ENCODE data around the gene KRTAP12-4. TPM values are rescaled to one million over a fixed set of nuclear protein-coding genes. Genes with fewer than 3 reads are reported as not detected.

Gene KRTAP12-4
- total RNA-seq, 1 donor from 2014 or later: not detected

DNA sequence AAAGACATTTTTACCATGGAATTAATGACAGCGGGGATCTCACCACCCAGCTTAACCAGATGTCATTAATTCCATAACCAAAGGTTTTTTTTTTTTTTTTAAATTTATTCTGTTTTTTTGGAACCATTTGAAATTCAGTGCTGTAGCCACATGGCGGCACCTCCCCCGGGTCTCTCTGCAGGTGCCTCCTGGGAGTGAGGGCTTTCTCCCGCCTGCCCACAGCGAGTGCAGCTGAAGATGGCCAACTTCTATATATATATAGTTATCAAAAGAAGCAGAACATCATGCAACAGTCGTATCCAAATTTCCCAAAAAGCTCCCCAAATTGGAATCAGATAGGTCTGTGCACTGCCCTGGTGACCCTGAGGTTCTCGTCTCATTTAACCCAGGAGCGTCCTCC is 39.0 kb downstream of the KRTAP12-4 start:
- Mint-ChIP-seq H3K4me1 (no peaks in the 10 kb centered on the region), H3K4me3 (no peak overlapping the region), H3K27me3 (ENCODE audit: low read depth) (peaks cover 5% of the 10 kb centered on the region), H3K36me3 (ENCODE audit: low read depth) (peaks cover 12% of the 10 kb centered on the region), H3K9me3 (peaks cover 8% of the 10 kb centered on the region), H3K27ac (ENCODE audit: unreplicated experiment) (no peak overlapping the region)
- no peak for DNase-seq (ENCODE audit: low read depth, low spot score)
- TF ChIP-seq, protein P1, sequence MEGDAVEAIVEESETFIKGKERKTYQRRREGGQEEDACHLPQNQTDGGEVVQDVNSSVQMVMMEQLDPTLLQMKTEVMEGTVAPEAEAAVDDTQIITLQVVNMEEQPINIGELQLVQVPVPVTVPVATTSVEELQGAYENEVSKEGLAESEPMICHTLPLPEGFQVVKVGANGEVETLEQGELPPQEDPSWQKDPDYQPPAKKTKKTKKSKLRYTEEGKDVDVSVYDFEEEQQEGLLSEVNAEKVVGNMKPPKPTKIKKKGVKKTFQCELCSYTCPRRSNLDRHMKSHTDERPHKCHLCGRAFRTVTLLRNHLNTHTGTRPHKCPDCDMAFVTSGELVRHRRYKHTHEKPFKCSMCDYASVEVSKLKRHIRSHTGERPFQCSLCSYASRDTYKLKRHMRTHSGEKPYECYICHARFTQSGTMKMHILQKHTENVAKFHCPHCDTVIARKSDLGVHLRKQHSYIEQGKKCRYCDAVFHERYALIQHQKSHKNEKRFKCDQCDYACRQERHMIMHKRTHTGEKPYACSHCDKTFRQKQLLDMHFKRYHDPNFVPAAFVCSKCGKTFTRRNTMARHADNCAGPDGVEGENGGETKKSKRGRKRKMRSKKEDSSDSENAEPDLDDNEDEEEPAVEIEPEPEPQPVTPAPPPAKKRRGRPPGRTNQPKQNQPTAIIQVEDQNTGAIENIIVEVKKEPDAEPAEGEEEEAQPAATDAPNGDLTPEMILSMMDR (conservative IDR thresholded peaks at IDR 0.05): no peak

DNA sequence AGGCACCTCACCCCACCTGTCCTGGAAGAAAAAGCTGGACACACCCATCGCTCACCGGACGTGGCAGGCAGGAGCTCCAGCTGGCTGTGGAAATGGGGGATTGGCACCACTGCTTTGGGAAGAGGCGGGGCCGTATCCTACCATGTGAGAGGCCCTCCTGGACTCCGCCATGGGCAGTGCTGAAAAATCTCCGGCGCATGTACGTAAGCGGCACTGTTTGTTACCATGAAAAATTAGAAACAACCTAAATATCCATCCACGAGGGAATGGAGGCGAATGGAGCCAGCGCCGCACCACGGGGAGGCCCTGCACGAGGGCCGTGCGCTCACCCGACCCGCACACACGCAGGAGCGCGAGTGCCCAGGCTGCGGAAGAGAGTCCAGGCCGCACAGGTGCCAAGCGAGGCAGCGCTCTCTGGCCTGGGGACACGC is 39.5 kb downstream of the KRTAP12-4 start:
- no peaks in the 10 kb centered on the region for H3K4me1 Mint-ChIP-seq
- H3K27me3 Mint-ChIP-seq (ENCODE audit: low read depth): peaks cover 4% of the 10 kb centered on the region
- DNase-seq (ENCODE audit: low read depth, low spot score): no peak
- peaks cover 10% of the 10 kb centered on the region for H3K36me3 Mint-ChIP-seq (ENCODE audit: low read depth)
- TF ChIP-seq, protein P1 (conservative IDR thresholded peaks at IDR 0.05): no peak
- no peak overlapping the region for H3K4me3 Mint-ChIP-seq
- peaks cover 6% of the 10 kb centered on the region for H3K9me3 Mint-ChIP-seq
- H3K27ac Mint-ChIP-seq (ENCODE audit: unreplicated experiment): no peak overlapping the region

DNA sequence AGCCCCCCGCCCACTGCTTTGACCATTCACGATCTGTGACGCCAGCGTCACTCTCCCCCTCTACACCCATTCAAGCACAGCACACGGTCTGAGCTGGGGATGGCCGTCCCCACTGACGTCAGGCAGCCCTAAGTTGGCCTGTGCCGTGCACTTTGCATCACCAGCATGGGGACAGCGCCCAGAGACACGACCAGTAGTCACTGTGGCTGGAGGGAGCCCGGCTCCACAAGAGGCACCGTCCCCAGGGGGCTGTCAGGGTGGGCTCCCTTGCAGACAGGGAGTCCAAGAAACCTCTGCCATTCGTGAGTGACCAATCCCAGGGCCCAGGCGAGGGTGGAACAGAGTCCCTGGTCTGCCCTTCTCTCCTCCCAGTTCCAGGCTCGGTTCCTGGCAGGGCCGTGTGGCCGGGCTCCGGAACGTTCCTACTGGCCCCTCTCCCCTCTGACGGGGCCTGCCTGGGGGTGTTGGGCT is 40.3 kb downstream of the KRTAP12-4 start:
- Mint-ChIP-seq H3K9me3 (peaks cover 10% of the 10 kb centered on the region), H3K36me3 (ENCODE audit: low read depth) (peaks cover 12% of the 10 kb centered on the region), H3K27ac (ENCODE audit: unreplicated experiment) (no peak overlapping the region), H3K4me1 (no peaks in the 10 kb centered on the region), H3K4me3 (no peak overlapping the region), H3K27me3 (ENCODE audit: low read depth) (no peaks in the 10 kb centered on the region)
- TF ChIP-seq, protein P1 (conservative IDR thresholded peaks at IDR 0.05): no peak
- DNase-seq (ENCODE audit: low read depth, low spot score): no peak

DNA sequence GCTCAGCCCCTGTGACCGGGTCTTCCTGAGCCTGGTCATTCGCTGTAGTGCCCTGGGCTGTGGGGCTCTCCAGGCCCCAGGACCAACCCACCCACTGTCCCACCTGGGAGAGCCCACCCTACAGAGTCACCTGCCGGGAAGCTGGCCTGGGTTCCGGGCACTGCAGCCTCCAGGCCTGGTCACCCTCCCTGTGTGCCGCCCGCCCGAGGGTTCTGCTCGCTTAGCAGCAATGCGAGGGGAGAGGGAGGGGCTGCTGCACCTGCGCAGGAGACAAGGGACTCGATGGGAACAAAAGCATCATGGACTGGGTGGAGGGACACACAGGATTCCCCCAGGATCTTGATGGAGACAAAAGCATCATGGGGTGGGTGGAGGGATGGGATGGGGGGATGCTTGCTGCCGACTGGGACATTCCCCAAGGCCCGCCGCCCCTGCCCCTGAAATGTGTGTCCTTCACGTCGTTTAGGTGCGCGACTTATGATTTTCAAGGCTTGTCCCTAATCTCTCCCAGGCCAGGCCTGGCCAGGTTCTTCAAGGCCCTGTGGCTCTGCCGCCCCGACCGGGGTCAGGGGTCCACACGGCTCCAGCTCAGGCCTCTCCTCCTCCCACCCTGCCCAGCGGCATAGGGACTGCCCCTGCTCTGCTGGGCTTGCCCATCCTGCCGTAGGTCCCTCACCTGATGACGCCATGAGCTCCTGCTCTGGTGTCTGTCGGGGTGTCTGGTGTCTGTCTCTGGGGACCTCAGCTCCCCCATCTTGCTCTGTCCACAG is 40.9 kb downstream of the KRTAP12-4 start:
- no peak overlapping the region for H3K27ac Mint-ChIP-seq (ENCODE audit: unreplicated experiment)
- no peaks in the 10 kb centered on the region for H3K27me3 Mint-ChIP-seq (ENCODE audit: low read depth)
- no peak overlapping the region for H3K4me3 Mint-ChIP-seq
- TF ChIP-seq, protein P1 (conservative IDR thresholded peaks at IDR 0.05): no peak
- peaks cover 12% of the 10 kb centered on the region for H3K36me3 Mint-ChIP-seq (ENCODE audit: low read depth)
- peaks cover 14% of the 10 kb centered on the region for H3K9me3 Mint-ChIP-seq
- DNase-seq (ENCODE audit: low read depth, low spot score): no peak
- no peaks in the 10 kb centered on the region for H3K4me1 Mint-ChIP-seq

DNA sequence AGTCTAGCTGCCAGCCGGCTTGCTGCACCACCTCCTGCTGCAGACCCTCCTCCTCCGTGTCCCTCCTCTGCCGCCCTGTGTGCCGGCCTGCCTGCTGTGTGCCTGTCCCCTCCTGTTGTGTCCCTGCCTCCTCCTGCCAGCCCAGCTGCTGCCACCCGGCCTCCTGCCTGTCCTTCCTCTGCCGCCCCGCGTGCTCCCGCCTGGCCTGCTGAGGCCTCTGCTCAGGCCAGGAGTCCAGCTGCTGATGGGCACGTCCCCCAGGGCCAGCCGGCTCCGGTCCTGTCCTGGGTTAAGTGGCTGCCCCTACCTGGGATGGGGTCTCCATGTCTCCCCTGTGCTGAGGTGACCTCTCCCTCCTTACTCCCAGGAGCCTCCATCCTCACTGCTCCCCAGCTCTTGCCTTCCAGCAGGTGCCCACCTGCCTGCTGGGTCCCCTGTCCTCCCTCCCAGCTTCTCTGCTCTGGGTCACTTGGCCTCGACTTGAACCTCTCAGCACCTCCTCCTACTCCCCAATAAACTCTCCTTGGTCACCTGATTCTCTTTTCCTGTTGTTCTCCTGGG is 41.7 kb downstream of the KRTAP12-4 start:
- H3K9me3 Mint-ChIP-seq: peaks cover 14% of the 10 kb centered on the region
- peaks cover 12% of the 10 kb centered on the region for H3K36me3 Mint-ChIP-seq (ENCODE audit: low read depth)
- H3K27ac Mint-ChIP-seq (ENCODE audit: unreplicated experiment): no peak overlapping the region
- DNase-seq (ENCODE audit: low read depth, low spot score): no peak
- TF ChIP-seq, protein P1 (conservative IDR thresholded peaks at IDR 0.05): no peak
- H3K27me3 Mint-ChIP-seq (ENCODE audit: low read depth): peaks cover 3% of the 10 kb centered on the region
- no peak overlapping the region for H3K4me3 Mint-ChIP-seq
- H3K4me1 Mint-ChIP-seq: no peaks in the 10 kb centered on the region

Data from neural crest cell (in vitro differentiated cells).